ENCODE data around the gene TNFRSF9.
"Not testable (repeated sequence)": the region's sequence is repeated elsewhere in the genome, so short reads cannot be mapped to it uniquely, and the experiment has no call there.

The TNFRSF9 gene

DNA sequence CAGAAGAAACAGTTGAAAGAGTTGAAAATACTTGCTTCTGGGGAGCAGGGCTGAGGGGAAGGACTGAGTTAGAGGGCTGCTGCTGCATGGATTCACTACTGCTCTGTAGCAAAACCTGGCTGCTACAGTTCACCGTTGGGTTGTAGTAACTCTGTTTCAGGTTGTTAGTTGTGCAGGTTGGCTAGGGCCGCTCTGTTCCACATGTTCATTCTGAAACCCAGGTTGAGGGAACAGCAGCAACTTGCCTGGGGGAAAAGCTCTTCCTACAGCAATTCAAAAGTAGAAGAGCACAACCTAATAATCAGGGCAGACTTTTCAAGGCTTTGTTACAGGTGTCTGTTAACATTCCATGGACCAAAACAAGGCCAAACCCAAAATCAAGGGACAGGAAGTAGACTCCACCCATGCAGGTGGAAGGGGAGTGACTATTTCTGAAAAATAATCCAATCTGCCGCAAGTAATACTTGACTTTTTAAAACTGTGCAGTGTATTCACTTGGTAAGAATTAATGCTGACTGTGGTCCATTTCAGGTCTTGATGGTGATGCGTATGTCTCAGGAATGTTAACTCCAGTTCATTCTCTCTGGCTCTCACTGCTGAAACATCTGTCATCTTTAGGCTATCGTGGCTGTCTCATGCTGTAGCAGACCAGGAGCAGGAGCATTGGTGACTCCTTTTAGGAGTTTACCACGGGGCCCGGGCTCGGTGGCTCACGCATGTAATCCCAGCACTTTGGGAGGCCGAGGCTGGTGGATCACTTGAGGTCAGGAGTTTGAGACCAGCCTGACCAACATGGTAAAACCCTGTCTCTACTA, 15.8 kb upstream of the TNFRSF9 start:
- DNase-seq, result peak; percentile 49
- H3K36me3 ChIP-seq (replicated peaks), result no peaks in the 10 kb centered on the region
- no peak overlapping the region for H3K27ac ChIP-seq
- TF ChIP-seq, protein P1, sequence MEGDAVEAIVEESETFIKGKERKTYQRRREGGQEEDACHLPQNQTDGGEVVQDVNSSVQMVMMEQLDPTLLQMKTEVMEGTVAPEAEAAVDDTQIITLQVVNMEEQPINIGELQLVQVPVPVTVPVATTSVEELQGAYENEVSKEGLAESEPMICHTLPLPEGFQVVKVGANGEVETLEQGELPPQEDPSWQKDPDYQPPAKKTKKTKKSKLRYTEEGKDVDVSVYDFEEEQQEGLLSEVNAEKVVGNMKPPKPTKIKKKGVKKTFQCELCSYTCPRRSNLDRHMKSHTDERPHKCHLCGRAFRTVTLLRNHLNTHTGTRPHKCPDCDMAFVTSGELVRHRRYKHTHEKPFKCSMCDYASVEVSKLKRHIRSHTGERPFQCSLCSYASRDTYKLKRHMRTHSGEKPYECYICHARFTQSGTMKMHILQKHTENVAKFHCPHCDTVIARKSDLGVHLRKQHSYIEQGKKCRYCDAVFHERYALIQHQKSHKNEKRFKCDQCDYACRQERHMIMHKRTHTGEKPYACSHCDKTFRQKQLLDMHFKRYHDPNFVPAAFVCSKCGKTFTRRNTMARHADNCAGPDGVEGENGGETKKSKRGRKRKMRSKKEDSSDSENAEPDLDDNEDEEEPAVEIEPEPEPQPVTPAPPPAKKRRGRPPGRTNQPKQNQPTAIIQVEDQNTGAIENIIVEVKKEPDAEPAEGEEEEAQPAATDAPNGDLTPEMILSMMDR (IDR thresholded peaks at IDR 0.05; ENCODE audit: low read depth, low read length, missing control alignments), result no peak
- in situ Hi-C loops (cut with HindIII; ENCODE audit: low pct_ligation_motif_present, low sequenced_read_pairs), result no loop called here
- H3K4me3 ChIP-seq (ENCODE audit: low read depth, low read length), result no peak overlapping the region
- no peaks in the 10 kb centered on the region for H3K27me3 ChIP-seq (replicated peaks)

DNA sequence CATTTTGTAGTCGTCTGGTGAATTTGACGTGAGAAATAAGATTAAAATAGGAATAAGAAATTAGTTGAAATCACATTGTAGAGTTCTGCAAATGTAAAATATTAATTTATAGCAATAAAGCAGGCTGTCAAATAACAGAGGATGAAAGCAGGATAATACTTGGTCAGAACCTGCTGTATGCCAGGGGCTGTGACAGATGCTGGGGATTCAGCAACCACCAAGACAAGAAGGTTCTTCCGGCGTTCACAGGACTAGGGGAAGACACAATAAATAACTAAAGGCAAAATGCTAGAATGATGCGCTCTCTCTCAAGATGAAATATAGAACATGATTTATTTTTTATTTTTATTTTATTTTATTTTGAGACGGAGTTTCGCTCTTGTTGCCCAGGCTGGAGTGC, 14.0 kb upstream of the TNFRSF9 start:
- peak overlapping the region; percentile 75 for H3K27ac ChIP-seq
- no peaks in the 10 kb centered on the region for H3K27me3 ChIP-seq (replicated peaks)
- peak overlapping the region; percentile 71 for H3K4me3 ChIP-seq (ENCODE audit: low read depth, low read length)
- no peak for DNase-seq
- H3K36me3 ChIP-seq (replicated peaks), result no peaks in the 10 kb centered on the region
- TF ChIP-seq, protein P1 (IDR thresholded peaks at IDR 0.05; ENCODE audit: low read depth, low read length, missing control alignments), result no peak
- in situ Hi-C loops (cut with HindIII; ENCODE audit: low pct_ligation_motif_present, low sequenced_read_pairs), result no loop called here

DNA sequence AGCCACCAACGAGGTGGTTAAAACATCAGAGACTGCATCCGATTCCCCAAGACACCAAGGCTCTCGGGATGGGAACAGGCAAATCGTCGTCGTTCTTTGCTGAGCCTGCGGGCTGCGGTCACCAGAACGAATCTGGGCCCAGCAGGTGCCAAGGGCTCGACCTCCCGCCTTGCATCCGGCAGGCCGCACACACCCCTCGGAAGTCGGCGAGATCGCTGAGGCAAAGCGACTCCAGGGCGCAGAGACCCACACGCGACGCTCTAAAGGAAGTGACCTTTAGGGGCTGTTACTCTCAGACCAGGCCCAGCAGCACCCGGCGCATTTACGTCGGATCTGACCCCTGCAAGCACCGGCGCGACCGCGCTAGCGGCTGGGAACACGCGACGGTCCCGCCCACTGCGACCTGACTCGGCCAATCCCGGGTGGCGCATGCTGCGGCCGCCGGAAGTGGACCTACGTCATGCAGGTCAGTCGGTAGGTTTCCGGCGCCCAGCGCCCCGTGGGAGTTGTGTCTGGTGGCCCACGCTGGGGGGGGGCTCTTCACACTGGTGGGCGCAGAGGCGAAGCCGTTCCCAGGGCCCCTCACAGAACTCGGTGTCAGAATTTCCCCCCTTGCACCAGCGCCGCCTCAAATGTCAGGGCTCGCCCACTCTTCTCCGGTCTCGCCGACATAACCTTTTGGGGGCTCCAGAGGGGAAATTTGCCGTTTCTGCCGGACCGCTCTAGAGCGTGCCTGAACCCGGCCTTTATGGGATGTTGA, 13.4 kb upstream of the TNFRSF9 start:
- no peaks in the 10 kb centered on the region for H3K36me3 ChIP-seq (replicated peaks)
- peak overlapping the region; percentile 71 for H3K4me3 ChIP-seq (ENCODE audit: low read depth, low read length)
- H3K27ac ChIP-seq, result peak overlapping the region; percentile 75
- no peaks in the 10 kb centered on the region for H3K27me3 ChIP-seq (replicated peaks)
- peak; percentile 86 for DNase-seq
- in situ Hi-C loops (cut with HindIII; ENCODE audit: low pct_ligation_motif_present, low sequenced_read_pairs), result no loop called here
- TF ChIP-seq, protein P1 (IDR thresholded peaks at IDR 0.05; ENCODE audit: low read depth, low read length, missing control alignments), result no peak

DNA sequence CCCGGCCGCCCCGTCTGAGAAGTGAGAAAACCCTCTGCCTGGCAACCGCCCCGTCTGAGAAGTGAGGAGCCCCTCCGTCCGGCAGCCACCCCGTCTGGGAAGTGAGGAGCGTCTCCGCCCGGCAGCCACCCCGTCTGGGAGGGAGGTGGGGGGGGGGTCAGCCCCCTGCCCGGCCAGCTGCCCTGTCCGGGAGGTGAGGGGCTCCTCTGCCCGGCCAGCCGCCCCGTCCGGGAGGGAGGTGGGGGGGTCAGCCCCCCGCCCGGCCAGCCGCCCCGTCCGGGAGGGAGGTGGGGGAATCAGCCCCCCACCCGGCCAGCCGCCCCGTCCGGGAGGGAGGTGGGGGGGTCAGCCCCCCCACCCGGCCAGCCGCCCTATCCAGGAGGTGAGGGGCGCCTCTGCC, 12.2 kb upstream of the TNFRSF9 start:
- H3K27ac ChIP-seq; DNase-seq; H3K4me3 ChIP-seq (ENCODE audit: low read depth, low read length); H3K27me3 ChIP-seq (replicated peaks); in situ Hi-C loops (cut with HindIII; ENCODE audit: low pct_ligation_motif_present, low sequenced_read_pairs); H3K36me3 ChIP-seq (replicated peaks): not testable (repeated sequence)

DNA sequence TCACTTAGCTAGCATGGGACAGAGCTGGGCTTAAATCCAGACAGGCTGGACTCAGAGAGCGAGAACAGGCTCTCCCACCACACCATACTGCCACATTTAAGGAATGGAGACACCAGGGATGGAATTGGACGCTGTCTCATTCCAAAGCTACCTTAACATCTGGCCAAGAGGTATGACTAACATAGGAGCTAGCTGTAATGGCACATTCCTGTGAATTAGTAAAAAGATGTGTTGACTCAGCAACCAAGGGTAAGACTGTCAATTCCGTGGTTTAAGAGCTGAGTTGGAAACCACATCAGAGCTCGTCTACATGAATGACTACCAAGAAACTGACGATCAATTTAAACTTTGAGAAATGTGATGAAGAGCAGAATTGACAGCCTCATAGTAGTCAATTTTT, 8.3 kb upstream of the TNFRSF9 start:
- H3K27me3 ChIP-seq (replicated peaks), result no peaks in the 10 kb centered on the region
- in situ Hi-C loops (cut with HindIII; ENCODE audit: low pct_ligation_motif_present, low sequenced_read_pairs), result no loop called here
- no peak overlapping the region for H3K4me3 ChIP-seq (ENCODE audit: low read depth, low read length)
- TF ChIP-seq, protein P1 (IDR thresholded peaks at IDR 0.05; ENCODE audit: low read depth, low read length, missing control alignments), result no peak
- peak; percentile 64 for DNase-seq
- H3K36me3 ChIP-seq (replicated peaks), result no peaks in the 10 kb centered on the region
- no peak overlapping the region for H3K27ac ChIP-seq

DNA sequence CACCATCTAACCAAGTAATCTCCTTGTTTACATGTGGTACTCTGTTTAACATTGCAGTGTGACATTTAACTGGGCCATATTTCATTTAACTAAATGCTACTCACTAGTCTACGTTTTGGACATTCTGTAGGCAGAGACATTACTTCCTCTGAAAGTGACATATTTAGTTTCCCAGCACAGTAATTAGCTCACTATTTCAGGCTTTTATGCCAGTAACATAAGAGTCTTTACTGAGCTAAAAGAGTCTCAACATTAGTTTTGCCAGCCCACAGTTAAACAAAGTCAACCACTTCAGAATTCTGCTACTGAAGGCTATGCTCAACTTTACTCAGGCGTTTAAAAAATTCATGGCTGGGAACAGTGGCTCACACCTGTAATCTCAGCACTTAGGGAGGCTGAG, 2.6 kb upstream of the TNFRSF9 start:
- H3K4me3 ChIP-seq (ENCODE audit: low read depth, low read length), result no peak overlapping the region
- TF ChIP-seq, protein P1 (IDR thresholded peaks at IDR 0.05; ENCODE audit: low read depth, low read length, missing control alignments), result no peak
- no peak for DNase-seq
- no peaks in the 10 kb centered on the region for H3K27me3 ChIP-seq (replicated peaks)
- H3K36me3 ChIP-seq (replicated peaks), result no peaks in the 10 kb centered on the region
- no peak overlapping the region for H3K27ac ChIP-seq
- in situ Hi-C loops (cut with HindIII; ENCODE audit: low pct_ligation_motif_present, low sequenced_read_pairs), result no loop called here
